Type B pancreatic cell (in vitro differentiated cells): ENCODE results near the gene ATP2B2. TPM values are rescaled to one million over a fixed set of nuclear protein-coding genes. Genes with fewer than 3 reads are reported as not detected.

ENCODE experiments used
- DNase-seq: peaks from one replicate; pipeline ENCODE4 v3.0.0; 2021; ENCODE audit warnings: mixed read lengths; ENCODE audit not compliant: unreplicated experiment; ENCODE audit errors: extremely low spot score
- H3K27ac Mint-ChIP-seq: 2 replicates; pipeline ENCODE4 v1.8.0; 2021; ENCODE audit warnings: mild to moderate bottlenecking, mixed read lengths
- H3K27me3 Mint-ChIP-seq: 2 replicates; pipeline ENCODE4 v1.8.0; 2021; ENCODE audit warnings: mixed read lengths
- H3K36me3 Mint-ChIP-seq: 2 replicates; pipeline ENCODE4 v1.8.0; 2021; ENCODE audit warnings: mixed read lengths
- H3K4me1 Mint-ChIP-seq: one replicate; pipeline ENCODE4 v1.8.0; 2021; ENCODE audit warnings: mixed read lengths; ENCODE audit not compliant: unreplicated experiment
- H3K4me3 Mint-ChIP-seq: 2 replicates; pipeline ENCODE4 v1.8.0; 2021; ENCODE audit warnings: mild to moderate bottlenecking, mixed read lengths
- H3K9me3 Mint-ChIP-seq: 2 replicates; pipeline ENCODE4 v1.8.0; 2021; ENCODE audit warnings: mixed read lengths
- CTCF ChIP-seq: fragments of 200-600 bp; sonication (generic); conservative IDR thresholded peaks from 2 replicates; pipeline ENCODE4 v1.5.0; 2021; ENCODE audit warnings: antibody characterized with exemption, mild to moderate bottlenecking
- total RNA-seq: library from RNA; stranded (reverse); gene quantifications from 2 replicates; pipeline ENCODE4 v1.2.1, GENCODE V29; 2021; ENCODE audit warnings: low replicate concordance

ATP2B2 gene
- total RNA-seq, 1 donor from 2014 or later = 0.31 TPM

GRCh38 chr3:10510086-10510742 lies 4.8 kb upstream of the ATP2B2 start:
- H3K4me1 Mint-ChIP-seq = no peaks in the 10 kb centered on the region
- no peak overlapping the region for H3K4me3 Mint-ChIP-seq
- no peak for TF ChIP-seq CTCF
- H3K9me3 Mint-ChIP-seq = no peaks in the 10 kb centered on the region
- peaks cover 43% of the 10 kb centered on the region for H3K27me3 Mint-ChIP-seq
- no peak for DNase-seq
- no peaks in the 10 kb centered on the region for H3K36me3 Mint-ChIP-seq
- H3K27ac Mint-ChIP-seq = no peak overlapping the region

- no peak for TF ChIP-seq CTCF
- Mint-ChIP-seq H3K9me3 (no peaks in the 10 kb centered on the region), H3K27ac (no peak overlapping the region), H3K4me1 (no peaks in the 10 kb centered on the region), H3K36me3 (no peaks in the 10 kb centered on the region), H3K27me3 (peaks cover 47% of the 10 kb centered on the region), H3K4me3 (no peak overlapping the region)
- DNase-seq = no peak
Measured at GRCh38 chr3:10509325-10509724, 3.9 kb upstream of the ATP2B2 start.

GRCh38 chr3:10508619-10509260 lies 3.4 kb upstream of the ATP2B2 start:
- no peak overlapping the region for H3K4me3 Mint-ChIP-seq
- H3K36me3 Mint-ChIP-seq = no peaks in the 10 kb centered on the region
- H3K4me1 Mint-ChIP-seq = no peaks in the 10 kb centered on the region
- H3K27me3 Mint-ChIP-seq = peaks cover 51% of the 10 kb centered on the region
- DNase-seq = no peak
- TF ChIP-seq CTCF = no peak
- no peak overlapping the region for H3K27ac Mint-ChIP-seq
- no peaks in the 10 kb centered on the region for H3K9me3 Mint-ChIP-seq

- Mint-ChIP-seq H3K4me3 (no peak overlapping the region), H3K36me3 (no peaks in the 10 kb centered on the region), H3K27me3 (peaks cover 56% of the 10 kb centered on the region), H3K9me3 (no peaks in the 10 kb centered on the region), H3K27ac (no peak overlapping the region), H3K4me1 (no peaks in the 10 kb centered on the region)
- no peak for TF ChIP-seq CTCF
- DNase-seq = no peak
Measured at GRCh38 chr3:10508235-10508618, 2.8 kb upstream of the ATP2B2 start.

- no peak for TF ChIP-seq CTCF
- peaks cover 59% of the 10 kb centered on the region for H3K27me3 Mint-ChIP-seq
- H3K9me3 Mint-ChIP-seq = no peaks in the 10 kb centered on the region
- no peak for DNase-seq
- no peaks in the 10 kb centered on the region for H3K4me1 Mint-ChIP-seq
- H3K36me3 Mint-ChIP-seq = no peaks in the 10 kb centered on the region
- H3K27ac Mint-ChIP-seq = no peak overlapping the region
- no peak overlapping the region for H3K4me3 Mint-ChIP-seq
Measured at GRCh38 chr3:10507331-10507730, 1.9 kb upstream of the ATP2B2 start.
